MM.1S (cell line): Measurements from ENCODE around the gene CBX2.

Experiments
- EZH2phosphoT487 ChIP-seq: fragments of 300-600 bp; sonication (generic); IDR thresholded peaks from 2 replicates; pipeline ENCODE4 v1.6.1; 2018; ENCODE audit warnings: antibody characterized with exemption, low read length
- TF ChIP-seq, protein P1 (sequence below): fragments of 300-600 bp; sonication (generic); IDR thresholded peaks from 2 replicates; pipeline ENCODE4 v1.5.1; 2016; ENCODE audit warnings: antibody characterized with exemption, low read length, mixed read lengths

DNA sequence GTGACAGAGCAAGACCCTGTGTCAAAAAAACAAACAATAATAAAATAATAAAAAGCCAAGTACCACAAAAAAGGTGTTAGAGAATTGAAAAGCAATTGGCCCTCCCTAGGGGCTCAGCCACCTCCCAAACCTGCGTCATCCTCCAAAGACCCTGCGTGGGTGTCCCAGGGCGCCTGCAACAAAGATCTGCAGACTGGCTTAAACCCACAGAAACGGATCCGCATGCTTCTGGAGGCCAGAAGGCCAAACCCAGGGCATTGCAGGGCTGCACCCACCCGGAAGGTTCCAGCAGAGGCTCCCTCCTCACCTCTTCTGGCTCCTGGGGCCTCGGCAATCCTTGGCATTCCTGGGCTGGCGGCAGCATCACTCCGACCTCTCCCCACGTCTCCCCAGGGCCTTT, 45.7 kb upstream of the CBX2 start:
- TF ChIP-seq, protein P1, sequence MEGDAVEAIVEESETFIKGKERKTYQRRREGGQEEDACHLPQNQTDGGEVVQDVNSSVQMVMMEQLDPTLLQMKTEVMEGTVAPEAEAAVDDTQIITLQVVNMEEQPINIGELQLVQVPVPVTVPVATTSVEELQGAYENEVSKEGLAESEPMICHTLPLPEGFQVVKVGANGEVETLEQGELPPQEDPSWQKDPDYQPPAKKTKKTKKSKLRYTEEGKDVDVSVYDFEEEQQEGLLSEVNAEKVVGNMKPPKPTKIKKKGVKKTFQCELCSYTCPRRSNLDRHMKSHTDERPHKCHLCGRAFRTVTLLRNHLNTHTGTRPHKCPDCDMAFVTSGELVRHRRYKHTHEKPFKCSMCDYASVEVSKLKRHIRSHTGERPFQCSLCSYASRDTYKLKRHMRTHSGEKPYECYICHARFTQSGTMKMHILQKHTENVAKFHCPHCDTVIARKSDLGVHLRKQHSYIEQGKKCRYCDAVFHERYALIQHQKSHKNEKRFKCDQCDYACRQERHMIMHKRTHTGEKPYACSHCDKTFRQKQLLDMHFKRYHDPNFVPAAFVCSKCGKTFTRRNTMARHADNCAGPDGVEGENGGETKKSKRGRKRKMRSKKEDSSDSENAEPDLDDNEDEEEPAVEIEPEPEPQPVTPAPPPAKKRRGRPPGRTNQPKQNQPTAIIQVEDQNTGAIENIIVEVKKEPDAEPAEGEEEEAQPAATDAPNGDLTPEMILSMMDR, result no peak
- TF ChIP-seq EZH2phosphoT487, result no peak
